Stimulated activated CD8-positive, alpha-beta memory T cell treated with anti-CD3 and anti-CD28 coated beads, Interleukin-4, amount 100 ng/mL, for 24 hours (primary cell): ENCODE results near the gene ZNF506.
"Not testable (repeated sequence)": the region's sequence is repeated elsewhere in the genome, so short reads cannot be mapped to it uniquely, and the experiment has no call there.

Source experiments
- DNase-seq: peaks from one replicate; pipeline ENCODE4 v3.0.0-alpha.2; 2020; ENCODE audit warnings: low read depth

ZNF506 gene

DNA sequence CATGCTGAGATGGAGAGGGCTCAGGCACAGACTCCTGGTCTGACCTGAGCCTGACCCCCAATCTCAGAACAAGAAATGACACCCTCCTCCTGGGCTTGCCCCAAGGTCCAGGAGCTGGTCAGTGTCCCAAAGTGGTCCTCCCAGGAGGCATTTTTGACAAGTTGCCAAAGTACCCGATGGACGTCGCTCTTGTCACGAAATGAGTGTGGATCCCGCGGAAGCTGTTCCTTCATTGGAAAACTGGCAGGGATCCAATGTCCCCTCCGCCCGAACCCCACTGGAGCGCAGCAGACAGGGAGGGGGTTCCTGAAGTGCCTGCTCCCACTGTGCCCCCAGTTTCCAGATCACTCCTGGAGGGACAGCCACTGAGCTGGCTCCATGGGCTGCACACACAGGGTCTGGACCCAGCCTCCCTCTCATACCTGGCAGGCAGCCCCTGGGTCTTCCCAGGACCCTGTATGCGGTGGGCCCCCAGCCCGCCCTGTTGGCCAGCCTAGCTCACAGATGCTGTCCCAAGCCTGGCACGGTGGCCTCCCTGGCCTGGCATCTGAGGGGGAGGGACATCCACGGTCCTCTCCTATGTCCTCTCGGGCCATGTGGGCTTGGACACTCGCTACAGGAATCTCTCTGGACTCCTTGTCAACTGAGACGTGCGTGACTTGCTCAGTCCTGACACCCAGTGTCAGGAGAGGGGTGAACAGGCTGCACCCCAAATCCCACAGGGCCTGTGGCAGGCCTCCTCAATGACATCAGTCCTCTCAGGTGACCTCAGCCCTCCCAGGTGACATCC, 75.9 kb downstream of the ZNF506 start:
- DNase-seq = no peak

DNA sequence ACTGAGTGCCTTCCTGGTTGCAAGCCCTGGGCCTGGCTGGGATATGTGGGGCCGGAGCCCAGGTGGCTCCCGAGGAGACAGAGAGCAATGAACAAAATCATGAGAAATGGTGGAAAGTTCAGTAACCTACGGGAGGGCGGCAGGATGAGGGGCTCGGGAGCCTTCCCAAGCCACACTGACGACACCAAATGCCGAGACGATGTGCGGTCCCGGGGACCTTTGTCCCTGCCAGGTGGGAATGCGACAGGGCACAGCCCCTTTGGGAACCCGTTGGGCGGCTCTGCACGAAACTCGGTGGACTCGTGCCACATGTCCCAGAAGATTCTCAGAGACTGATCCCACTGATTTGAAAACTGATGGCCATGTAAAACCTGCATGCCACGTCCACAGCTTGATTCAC, 76.9 kb downstream of the ZNF506 start:
- DNase-seq = no peak

DNA sequence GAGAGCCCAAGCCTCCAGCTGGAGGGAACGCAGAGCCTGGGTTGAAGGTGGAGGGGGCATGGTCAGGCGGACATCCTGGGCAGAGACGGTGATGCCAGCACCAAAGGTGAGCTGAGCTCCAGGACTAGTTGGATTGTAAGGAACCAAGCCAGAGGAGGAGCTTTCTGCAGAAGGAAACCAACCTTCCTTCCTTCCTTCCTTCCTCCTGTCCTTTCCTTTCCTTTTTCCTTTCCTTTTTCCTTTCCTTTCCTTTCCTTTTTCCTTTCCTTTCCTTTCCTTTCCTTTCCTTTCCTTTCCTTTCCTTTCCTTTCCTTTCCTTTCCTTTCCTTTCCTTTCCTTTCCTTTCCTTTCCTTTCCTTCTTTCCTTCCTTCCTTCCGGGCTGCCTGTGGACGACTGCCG, 77.6 kb downstream of the ZNF506 start:
- not testable (repeated sequence) for DNase-seq

DNA sequence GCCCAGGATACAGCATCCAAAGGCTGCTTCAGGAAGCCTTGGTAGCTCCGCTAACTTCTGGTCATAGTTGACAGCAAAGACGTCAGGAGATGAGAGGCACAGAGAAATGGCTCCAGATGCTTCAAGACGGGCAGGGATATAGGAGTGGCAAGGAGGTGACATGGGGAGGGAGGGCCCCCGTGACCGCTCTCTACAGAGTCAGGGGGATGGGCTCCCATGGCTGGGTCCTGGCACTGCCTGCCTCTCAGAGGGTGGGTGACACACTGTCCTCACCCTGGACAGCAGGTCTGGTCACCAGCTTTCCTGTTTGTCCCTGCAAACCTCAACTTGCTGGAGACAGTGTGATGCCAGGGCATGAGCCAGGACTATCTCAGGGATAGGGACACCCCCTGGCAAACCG, 78.4 kb downstream of the ZNF506 start:
- DNase-seq = no peak

DNA sequence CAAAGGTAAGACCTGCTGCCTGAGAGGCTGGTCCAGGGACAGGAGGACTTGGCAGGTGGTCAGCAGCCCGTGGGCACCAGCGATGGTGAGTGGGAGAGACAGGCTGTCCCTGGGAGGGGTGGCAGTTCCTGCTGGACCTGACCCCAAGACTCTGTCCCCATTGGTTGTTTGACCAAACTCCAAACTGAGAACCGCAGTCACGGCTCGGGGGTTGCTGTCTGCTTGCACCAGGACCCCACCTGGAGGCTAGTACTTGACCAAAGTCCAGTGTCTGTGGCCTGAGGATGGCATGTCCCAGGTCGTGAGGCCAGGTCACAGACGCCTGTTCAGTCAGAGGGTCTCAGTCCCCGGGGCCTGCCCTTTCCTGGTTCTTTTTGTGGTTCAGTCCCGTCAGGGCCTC, 78.8 kb downstream of the ZNF506 start:
- DNase-seq = no peak
